HG03460 (cell line): ENCODE measurements around the gene GHR.

ENCODE experiments used
- ATAC-seq: cut with Tn5 transposase; IDR thresholded peaks from one replicate; pipeline ENCODE4 v1.9.1; 2021; ENCODE audit not compliant: unreplicated experiment

The GHR gene

DNA sequence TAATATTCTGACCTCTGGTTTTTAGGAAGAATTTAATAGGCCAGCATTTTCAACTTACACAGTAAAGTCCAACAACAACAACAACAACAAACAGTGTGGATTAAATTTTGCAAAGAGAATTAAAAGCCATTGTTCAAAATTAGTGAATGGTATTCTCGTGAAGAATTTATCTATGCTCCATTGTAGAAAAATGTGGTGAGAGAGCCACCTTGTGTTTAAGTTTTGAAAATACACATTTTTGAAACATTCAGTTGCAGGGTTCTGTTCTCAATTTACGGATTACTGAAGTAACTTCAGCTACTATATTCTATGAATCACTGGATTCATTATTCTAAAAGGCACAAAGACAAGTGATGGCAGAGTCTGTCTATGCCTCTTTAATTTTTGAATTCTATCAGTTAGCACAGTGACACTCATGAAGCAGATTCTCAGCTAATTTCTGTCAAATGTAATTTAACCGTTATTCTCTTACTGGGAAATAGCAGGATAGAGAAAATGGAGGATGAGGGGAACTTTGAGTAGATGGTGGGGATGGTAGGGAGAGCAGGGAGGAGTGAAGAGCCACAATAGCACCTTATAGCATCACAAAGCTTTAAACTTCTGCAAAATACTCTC lies 344.4 kb downstream of the GHR start:
- ATAC-seq = no peak

DNA sequence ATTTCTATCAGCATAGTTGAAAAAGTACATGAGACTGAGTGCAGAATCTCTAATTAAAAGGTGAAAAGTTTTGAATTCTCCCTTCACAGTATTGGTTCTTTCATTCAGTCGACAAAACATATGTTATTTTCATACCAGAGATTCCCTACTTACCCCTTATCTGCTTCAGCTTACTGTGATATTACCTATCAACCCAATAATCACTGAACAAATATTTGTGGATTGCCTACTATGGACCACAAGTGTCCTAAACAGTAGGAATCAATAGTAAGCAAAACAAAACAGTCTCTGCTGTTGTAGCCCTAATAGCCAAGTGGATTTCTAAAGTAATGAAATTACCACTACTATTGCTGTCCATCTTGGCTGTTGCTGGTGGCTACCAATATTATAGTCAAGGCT lies 344.9 kb downstream of the GHR start:
- ATAC-seq = no peak

DNA sequence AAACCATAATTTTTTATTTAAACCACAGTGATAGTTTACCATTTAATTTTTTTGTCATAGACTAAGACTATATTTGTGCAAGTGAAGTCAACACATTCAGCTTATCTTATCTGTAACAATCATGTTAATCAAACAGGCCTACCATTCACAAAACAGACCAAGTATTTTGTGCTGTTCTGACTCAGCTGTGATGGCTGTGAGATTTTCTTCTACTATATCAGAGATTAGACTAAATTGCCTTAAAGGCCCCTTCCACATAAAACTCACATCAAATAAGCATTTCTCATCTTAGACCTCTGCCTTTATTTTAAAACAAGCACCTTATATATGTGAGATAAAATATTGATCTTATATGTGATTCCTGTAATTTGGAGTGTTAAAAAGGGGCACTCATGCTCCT lies 346.8 kb downstream of the GHR start:
- ATAC-seq = no peak
